HepG2 (cell line): ENCODE measurements around the gene SH2D1B.

Source experiments
- CREB1 ChIP-seq, 2 experiments: fragments of 450-650 bp in 1 of 2; IDR thresholded peaks; 2 replicates each; pipeline ENCODE4 v1.6.1; 2016 to 2017; ENCODE audit warnings: control low read depth in 1 of 2, mild to moderate bottlenecking in 1 of 2, missing compliant biosample characterization in 1 of 2, missing genetic modification characterization in 1 of 2
- DMTF1 ChIP-seq: sonication (generic); formaldehyde crosslinking; IDR thresholded peaks from 2 replicates; pipeline ENCODE4 v1.4.0; 2020; ENCODE audit warnings: mild to moderate bottlenecking, missing genetic modification reagents
- MAZ ChIP-seq, 2 experiments: sonication (generic) in 1 of 2; formaldehyde crosslinking in 1 of 2; IDR thresholded peaks; 2 replicates each; pipeline versions ENCODE4 v1.5.0 to v1.6.1; 2012 to 2020; ENCODE audit warnings: low read depth in 2 of 2, mild to moderate bottlenecking in 2 of 2, borderline replicate concordance in 1 of 2, improper control_type of control experiment in 1 of 2, low read length in 1 of 2, missing genetic modification reagents in 1 of 2, moderate library complexity in 1 of 2
- PITX1 ChIP-seq: sonication (generic); formaldehyde crosslinking; IDR thresholded peaks from 2 replicates; pipeline ENCODE4 v1.5.1; 2020; ENCODE audit warnings: mild to moderate bottlenecking, missing genetic modification reagents
- POLR2AphosphoS5 ChIP-seq: IDR thresholded peaks from 2 replicates; pipeline ENCODE4 v1.6.1; 2012; ENCODE audit warnings: low read depth, low read length
- RXRA ChIP-seq: sonication (generic); formaldehyde crosslinking; IDR thresholded peaks from 2 replicates; pipeline ENCODE4 v1.5.1; 2020; ENCODE audit warnings: missing genetic modification reagents
- ZMAT5 ChIP-seq: sonication (generic); formaldehyde crosslinking; IDR thresholded peaks from 2 replicates; pipeline ENCODE4 v1.5.0; 2020; ENCODE audit warnings: mild to moderate bottlenecking, low read depth, missing genetic modification reagents, borderline replicate concordance
- ZNF34 ChIP-seq: sonication (generic); formaldehyde crosslinking; IDR thresholded peaks from 2 replicates; pipeline ENCODE4 v1.4.0; 2020; ENCODE audit warnings: mild to moderate bottlenecking, missing genetic modification reagents, borderline replicate concordance
- ZNF776 ChIP-seq: sonication (generic); formaldehyde crosslinking; IDR thresholded peaks from 2 replicates; pipeline ENCODE4 v1.4.0; 2020; ENCODE audit warnings: mild to moderate bottlenecking, missing genetic modification reagents
- ZNF788 ChIP-seq: sonication (generic); formaldehyde crosslinking; IDR thresholded peaks from 2 replicates; pipeline ENCODE4 v1.5.0; 2020; ENCODE audit warnings: mild to moderate bottlenecking, missing genetic modification reagents, borderline replicate concordance
- TF ChIP-seq, protein P1 (sequence below): sonication (generic); formaldehyde crosslinking; IDR thresholded peaks from 2 replicates; pipeline ENCODE4 v1.5.0; 2020; ENCODE audit warnings: mild to moderate bottlenecking, missing genetic modification reagents, moderate library complexity

- no peak for TF ChIP-seq POLR2AphosphoS5
- no peak for TF ChIP-seq PITX1 (CRISPR knock-in tag)
- TF ChIP-seq, protein P1, sequence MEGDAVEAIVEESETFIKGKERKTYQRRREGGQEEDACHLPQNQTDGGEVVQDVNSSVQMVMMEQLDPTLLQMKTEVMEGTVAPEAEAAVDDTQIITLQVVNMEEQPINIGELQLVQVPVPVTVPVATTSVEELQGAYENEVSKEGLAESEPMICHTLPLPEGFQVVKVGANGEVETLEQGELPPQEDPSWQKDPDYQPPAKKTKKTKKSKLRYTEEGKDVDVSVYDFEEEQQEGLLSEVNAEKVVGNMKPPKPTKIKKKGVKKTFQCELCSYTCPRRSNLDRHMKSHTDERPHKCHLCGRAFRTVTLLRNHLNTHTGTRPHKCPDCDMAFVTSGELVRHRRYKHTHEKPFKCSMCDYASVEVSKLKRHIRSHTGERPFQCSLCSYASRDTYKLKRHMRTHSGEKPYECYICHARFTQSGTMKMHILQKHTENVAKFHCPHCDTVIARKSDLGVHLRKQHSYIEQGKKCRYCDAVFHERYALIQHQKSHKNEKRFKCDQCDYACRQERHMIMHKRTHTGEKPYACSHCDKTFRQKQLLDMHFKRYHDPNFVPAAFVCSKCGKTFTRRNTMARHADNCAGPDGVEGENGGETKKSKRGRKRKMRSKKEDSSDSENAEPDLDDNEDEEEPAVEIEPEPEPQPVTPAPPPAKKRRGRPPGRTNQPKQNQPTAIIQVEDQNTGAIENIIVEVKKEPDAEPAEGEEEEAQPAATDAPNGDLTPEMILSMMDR (CRISPR knock-in tag) = no peak
- no peak for TF ChIP-seq CREB1 (IDR thresholded peaks at IDR 0.05)
- TF ChIP-seq CREB1 (CRISPR knock-in tag; IDR thresholded peaks at IDR 0.05) = no peak
- TF ChIP-seq ZNF34 (CRISPR knock-in tag) = no peak
- no peak for TF ChIP-seq ZNF776 (CRISPR knock-in tag)
- no peak for TF ChIP-seq ZMAT5 (CRISPR knock-in tag)
- TF ChIP-seq RXRA (CRISPR knock-in tag) = no peak
- TF ChIP-seq ZNF788 (CRISPR knock-in tag) = no peak
- no peak for TF ChIP-seq DMTF1 (CRISPR knock-in tag)
- no peak for TF ChIP-seq MAZ (IDR thresholded peaks at IDR 0.05; ENCODE audit: borderline replicate concordance, low read depth, low read length)
- no peak for TF ChIP-seq MAZ (CRISPR knock-in tag; IDR thresholded peaks at IDR 0.05; ENCODE audit: low read depth)
Observed at GRCh38 chr1:162430583-162430982, 18.6 kb upstream of the SH2D1B start.
